ENCODE measurements around the gene RHO. TPM values are rescaled to one million over a fixed set of nuclear protein-coding genes. Genes with fewer than 3 reads are reported as not detected.
A peak's percentile ranks its signal among the peaks of the same experiment; 100 is the strongest.
"Not testable (repeated sequence)": the region's sequence is repeated elsewhere in the genome, so short reads cannot be mapped to it uniquely, and the experiment has no call there.

The RHO gene
- total RNA-seq, 3 donors from 2014 or later: 0.15 TPM; not detected in 2

GRCh38 chr3:129491794-129492193 lies 36.6 kb upstream of the RHO start:
- Histone ChIP-seq H3K9me3 (no peaks in the 10 kb centered on the region), H3K27ac (no peak overlapping the region), H3K36me3 (no peaks in the 10 kb centered on the region), H3K27me3 (no peaks in the 10 kb centered on the region), H3K4me1 (peaks cover 12 to 15% of the 10 kb centered on the region in 2 donors), H3K4me3 (no peak overlapping the region)
- DNase-seq (ENCODE audit: low spot score in 2 of 2): no peak
- TF ChIP-seq POLR2AphosphoS5 (IDR thresholded peaks at IDR 0.05): no peak
- intact Hi-C loops (cut with DNase I; ENCODE audit: low total_unique reads): loop anchor here (10.0 kb wide), 1 partner anchor 103 kb away; no protein-coding TSS in a partner anchor

- no peaks in the 10 kb centered on the region for H3K36me3 ChIP-seq
- no peaks in the 10 kb centered on the region for H3K9me3 ChIP-seq
- intact Hi-C loops (cut with DNase I; ENCODE audit: low total_unique reads): loop anchor here (10.0 kb wide), 1 partner anchor 102 kb away; no protein-coding TSS in a partner anchor
- TF ChIP-seq POLR2A (IDR thresholded peaks at IDR 0.05) (no peak), CTCF (IDR thresholded peaks at IDR 0.05) (no peak), POLR2AphosphoS5 (IDR thresholded peaks at IDR 0.05) (no peak)
- no peaks in the 10 kb centered on the region for H3K27me3 ChIP-seq
- no peak overlapping the region for H3K4me3 ChIP-seq
- peaks cover 3 to 6% of the 10 kb centered on the region in 2 donors for H3K4me1 ChIP-seq
- no peak overlapping the region for H3K27ac ChIP-seq
- no peak for DNase-seq (ENCODE audit: low spot score in 2 of 2)
Observed at GRCh38 chr3:129492691-129493090, 35.7 kb upstream of the RHO start.

- no peaks in the 10 kb centered on the region for H3K36me3 ChIP-seq
- TF ChIP-seq POLR2A (IDR thresholded peaks at IDR 0.05) (no peak), POLR2AphosphoS5 (IDR thresholded peaks at IDR 0.05) (no peak), CTCF (IDR thresholded peaks at IDR 0.05) (no peak)
- H3K27ac ChIP-seq: peak overlapping the region in 1 of 2 donors; percentile 20
- no peak overlapping the region for H3K4me3 ChIP-seq
- no peaks in the 10 kb centered on the region for H3K9me3 ChIP-seq
- DNase-seq (ENCODE audit: low spot score in 2 of 2): no peak
- no peaks in the 10 kb centered on the region for H3K27me3 ChIP-seq
- intact Hi-C loops (cut with DNase I; ENCODE audit: low total_unique reads): loop anchor here (10.0 kb wide), 1 partner anchor 102 kb away; no protein-coding TSS in a partner anchor
- peaks cover 0 to 5% of the 10 kb centered on the region in 2 donors for H3K4me1 ChIP-seq
Observed at GRCh38 chr3:129493206-129493605, 35.2 kb upstream of the RHO start.

GRCh38 chr3:129494499-129494898 lies 33.9 kb upstream of the RHO start:
- not testable (repeated sequence) for H3K9me3 ChIP-seq; DNase-seq (ENCODE audit: low spot score in 2 of 2); H3K27me3 ChIP-seq; H3K4me3 ChIP-seq; H3K4me1 ChIP-seq; H3K36me3 ChIP-seq
- intact Hi-C loops (cut with DNase I; ENCODE audit: low total_unique reads): loop anchor here (10.0 kb wide), 1 partner anchor 100 kb away; no protein-coding TSS in a partner anchor
- H3K27ac ChIP-seq: peak overlapping the region; percentile 72 to 90

- intact Hi-C loops (cut with DNase I; ENCODE audit: low total_unique reads): loop anchor here (10.0 kb wide), 1 partner anchor 100 kb away; no protein-coding TSS in a partner anchor
Observed at GRCh38 chr3:129495006-129495639, 33.3 kb upstream of the RHO start.

GRCh38 chr3:129497876-129498275 lies 30.6 kb upstream of the RHO start:
- not testable (repeated sequence) for DNase-seq (ENCODE audit: low spot score in 2 of 2); H3K4me1 ChIP-seq; H3K4me3 ChIP-seq; H3K9me3 ChIP-seq; H3K27me3 ChIP-seq; H3K36me3 ChIP-seq
- peak overlapping the region; percentile 25 to 64 for H3K27ac ChIP-seq
- intact Hi-C loops (cut with DNase I; ENCODE audit: low total_unique reads): loop anchor here (10.0 kb wide), 1 partner anchor 97 kb away; no protein-coding TSS in a partner anchor

More at GRCh38 chr3:129495006-129495639, 33.3 kb upstream of the RHO start:
- H3K9me3 ChIP-seq; H3K36me3 ChIP-seq; H3K27me3 ChIP-seq; DNase-seq (ENCODE audit: low spot score in 2 of 2); H3K4me3 ChIP-seq; H3K4me1 ChIP-seq: not testable (repeated sequence)
- H3K27ac ChIP-seq: peak overlapping the region; percentile 72 to 90

- not testable (repeated sequence) for H3K4me1 ChIP-seq; H3K36me3 ChIP-seq; H3K9me3 ChIP-seq; H3K27me3 ChIP-seq; H3K4me3 ChIP-seq; DNase-seq (ENCODE audit: low spot score in 2 of 2)
- peak overlapping the region in 1 of 2 donors; percentile 64 for H3K27ac ChIP-seq
- intact Hi-C loops (cut with DNase I; ENCODE audit: low total_unique reads): loop anchor here (10.0 kb wide), 1 partner anchor 96 kb away; no protein-coding TSS in a partner anchor
Observed at GRCh38 chr3:129498603-129499488, 29.6 kb upstream of the RHO start.

- H3K4me1 ChIP-seq; H3K4me3 ChIP-seq; H3K9me3 ChIP-seq; H3K27me3 ChIP-seq; DNase-seq (ENCODE audit: low spot score in 2 of 2); H3K36me3 ChIP-seq: not testable (repeated sequence)
- intact Hi-C loops (cut with DNase I; ENCODE audit: low total_unique reads): loop anchor here (10.0 kb wide), 1 partner anchor 95 kb away; no protein-coding TSS in a partner anchor
- peak overlapping the region in 1 of 2 donors; percentile 64 for H3K27ac ChIP-seq
Observed at GRCh38 chr3:129499604-129500333, 28.7 kb upstream of the RHO start.
